GM19240 (cell line): ENCODE results near the gene PIAS1.
"Not testable (repeated sequence)": the region's sequence is repeated elsewhere in the genome, so short reads cannot be mapped to it uniquely, and the experiment has no call there.

Experiments
- DNase-seq: peaks from one replicate; pipeline ENCODE4 v3.0.0; 2011; ENCODE audit warnings: low spot score; ENCODE audit not compliant: insufficient read length

Gene PIAS1

DNA sequence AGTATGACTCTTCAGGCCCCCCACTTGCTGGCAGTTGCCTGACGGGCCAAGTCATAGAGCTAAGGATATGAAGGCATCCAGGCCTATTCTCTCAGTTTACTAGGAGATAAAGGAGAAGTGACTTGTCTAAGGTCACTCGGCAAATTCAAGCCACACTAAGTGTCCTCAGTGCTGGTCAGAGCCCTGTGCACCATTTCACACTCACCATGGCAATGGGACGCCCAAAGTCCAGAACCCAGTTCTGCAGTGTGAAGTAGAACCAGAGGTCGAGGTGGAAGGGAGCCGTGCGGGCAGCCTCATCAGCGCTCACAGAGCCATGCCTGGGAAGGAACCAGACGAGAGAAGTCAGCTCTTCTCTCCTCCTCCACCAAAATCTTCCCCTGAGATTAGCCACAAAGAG lies 164.2 kb downstream of the PIAS1 start:
- no peak for DNase-seq

DNA sequence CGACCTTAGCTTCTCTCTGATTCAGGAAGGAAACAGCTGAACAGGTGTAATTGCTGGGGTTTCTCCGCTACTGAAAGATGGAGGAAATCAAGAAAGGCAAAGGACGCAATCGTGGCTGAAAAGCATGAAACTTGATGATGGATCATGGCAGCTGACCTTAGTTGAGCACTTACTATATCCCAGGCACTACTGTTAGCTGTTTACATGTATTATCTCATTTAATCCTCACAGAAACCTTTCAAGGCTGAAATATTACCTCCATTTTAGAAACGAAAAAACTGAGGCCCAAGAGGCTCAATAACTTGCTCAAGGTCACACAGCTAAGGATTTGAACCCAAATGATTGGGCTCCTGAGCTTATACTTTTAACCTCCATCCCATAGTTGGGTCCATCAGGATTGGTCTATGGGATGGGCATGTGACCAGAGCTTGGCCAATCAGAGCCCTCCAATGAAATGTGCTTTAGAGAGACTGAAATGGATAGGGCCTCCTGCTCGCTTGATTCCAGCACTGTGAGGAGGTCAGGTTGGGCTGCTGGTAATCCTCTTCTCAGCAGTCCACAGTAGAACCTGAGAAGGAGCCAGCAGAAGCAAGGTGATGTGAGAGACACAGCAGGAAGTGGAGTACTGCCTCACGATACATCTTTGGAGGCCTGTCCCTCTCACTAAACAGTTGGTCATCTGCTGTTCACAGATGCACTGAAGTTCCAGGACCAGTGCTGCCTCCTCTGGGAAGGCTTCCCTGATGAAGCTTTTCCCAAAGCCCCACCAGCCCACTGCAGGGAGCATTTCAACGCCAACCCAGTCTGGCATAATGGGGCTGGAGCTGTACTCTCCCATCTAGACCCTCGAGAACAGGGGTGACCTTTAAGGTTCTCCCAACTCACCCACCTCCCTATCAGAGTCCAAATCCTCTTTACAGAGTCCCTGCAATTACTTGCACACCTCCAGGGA lies 165.0 kb downstream of the PIAS1 start:
- no peak for DNase-seq

- DNase-seq: no peak
Measured at GRCh38 chr15:68220489-68220888, 166.4 kb downstream of the PIAS1 start.

DNA sequence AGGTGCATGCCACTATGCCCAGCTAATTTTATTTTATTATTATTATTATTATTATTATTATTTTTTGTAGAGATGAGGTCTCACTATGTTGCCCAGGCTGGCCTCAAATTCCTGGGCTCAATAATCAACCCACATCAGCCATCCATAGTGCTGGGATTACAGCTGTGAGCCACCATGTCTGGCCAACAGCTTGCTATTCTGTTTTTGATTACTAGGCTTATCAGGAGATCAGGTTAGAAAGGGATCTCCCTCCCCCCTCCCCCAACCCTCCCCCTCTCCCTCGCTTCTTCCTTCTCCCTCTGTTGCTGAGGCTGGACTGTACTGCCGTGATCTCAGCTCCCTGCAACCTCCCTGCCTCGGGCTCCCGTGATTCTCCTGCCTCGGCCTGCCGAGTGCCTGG lies 166.9 kb downstream of the PIAS1 start:
- DNase-seq: no peak

GRCh38 chr15:68221530-68222431 lies 167.7 kb downstream of the PIAS1 start:
- DNase-seq: not testable (repeated sequence)

- DNase-seq: not testable (repeated sequence)
Measured at GRCh38 chr15:68222432-68222743, 168.3 kb downstream of the PIAS1 start.

DNA sequence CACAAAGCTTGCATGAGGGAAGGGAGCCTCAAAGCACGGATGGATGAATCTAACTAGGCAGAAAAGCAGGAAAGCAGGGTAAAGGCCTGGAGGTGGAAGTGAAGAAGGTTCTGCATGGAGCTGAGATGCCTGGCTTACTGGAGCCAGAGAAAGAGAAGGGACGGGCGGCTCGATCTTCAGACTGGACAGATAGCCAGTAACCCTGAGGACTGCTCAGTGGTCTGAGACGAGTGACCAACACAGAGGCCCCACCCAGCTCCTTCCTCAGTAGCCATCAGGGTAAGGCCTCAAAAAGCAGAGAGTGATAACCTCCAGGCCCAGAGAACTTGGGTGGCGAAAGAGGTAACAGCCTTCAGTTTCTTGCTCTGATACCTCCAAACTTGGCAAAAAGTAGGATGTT lies 169.1 kb downstream of the PIAS1 start:
- DNase-seq: no peak

DNA sequence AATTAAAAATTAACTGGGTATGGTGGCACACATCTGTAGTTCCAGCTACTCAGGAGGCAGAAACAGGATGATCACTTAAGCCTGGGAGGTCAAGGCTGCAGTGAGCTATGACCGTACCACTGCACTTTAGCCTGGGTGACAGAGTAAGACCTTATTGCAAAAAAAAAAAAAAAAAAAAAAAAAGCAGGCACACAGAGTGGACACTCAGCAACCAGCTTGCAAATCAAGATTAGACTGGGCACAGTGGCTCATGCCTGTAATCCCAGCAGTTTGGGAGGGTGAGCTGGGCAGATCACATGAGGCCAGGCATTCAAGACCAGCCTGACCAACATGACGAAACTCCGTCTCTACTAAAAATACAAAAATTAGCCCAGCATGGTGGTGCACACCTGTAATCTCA lies 170.0 kb downstream of the PIAS1 start:
- no peak for DNase-seq

GRCh38 chr15:68224546-68225250 lies 170.6 kb downstream of the PIAS1 start:
- no peak for DNase-seq

DNA sequence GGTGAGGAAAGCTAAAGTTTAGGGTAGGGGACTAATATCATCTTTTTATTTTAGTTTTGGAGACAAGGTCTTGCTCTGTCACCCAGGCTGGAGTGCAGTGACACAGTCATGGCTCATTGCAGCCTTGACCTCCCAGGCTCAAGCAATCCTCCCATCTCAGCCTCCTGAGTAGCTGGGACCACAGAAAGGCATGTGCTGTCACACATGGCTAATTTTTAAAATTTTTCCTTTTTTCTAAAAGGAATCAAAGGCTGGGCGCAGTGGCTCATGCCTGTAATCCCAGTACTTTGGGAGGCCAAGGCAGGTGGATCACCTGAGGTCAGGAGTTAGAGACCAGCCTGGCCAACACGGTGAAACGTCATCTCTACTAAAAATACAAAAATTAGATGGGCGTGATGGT lies 171.3 kb downstream of the PIAS1 start:
- not testable (repeated sequence) for DNase-seq

- no peak for DNase-seq
Measured at GRCh38 chr15:68227643-68228142, 173.6 kb downstream of the PIAS1 start.

GRCh38 chr15:68228143-68228970 lies 174.2 kb downstream of the PIAS1 start:
- no peak for DNase-seq

- DNase-seq: no peak
Measured at GRCh38 chr15:68228971-68229385, 174.9 kb downstream of the PIAS1 start.

DNA sequence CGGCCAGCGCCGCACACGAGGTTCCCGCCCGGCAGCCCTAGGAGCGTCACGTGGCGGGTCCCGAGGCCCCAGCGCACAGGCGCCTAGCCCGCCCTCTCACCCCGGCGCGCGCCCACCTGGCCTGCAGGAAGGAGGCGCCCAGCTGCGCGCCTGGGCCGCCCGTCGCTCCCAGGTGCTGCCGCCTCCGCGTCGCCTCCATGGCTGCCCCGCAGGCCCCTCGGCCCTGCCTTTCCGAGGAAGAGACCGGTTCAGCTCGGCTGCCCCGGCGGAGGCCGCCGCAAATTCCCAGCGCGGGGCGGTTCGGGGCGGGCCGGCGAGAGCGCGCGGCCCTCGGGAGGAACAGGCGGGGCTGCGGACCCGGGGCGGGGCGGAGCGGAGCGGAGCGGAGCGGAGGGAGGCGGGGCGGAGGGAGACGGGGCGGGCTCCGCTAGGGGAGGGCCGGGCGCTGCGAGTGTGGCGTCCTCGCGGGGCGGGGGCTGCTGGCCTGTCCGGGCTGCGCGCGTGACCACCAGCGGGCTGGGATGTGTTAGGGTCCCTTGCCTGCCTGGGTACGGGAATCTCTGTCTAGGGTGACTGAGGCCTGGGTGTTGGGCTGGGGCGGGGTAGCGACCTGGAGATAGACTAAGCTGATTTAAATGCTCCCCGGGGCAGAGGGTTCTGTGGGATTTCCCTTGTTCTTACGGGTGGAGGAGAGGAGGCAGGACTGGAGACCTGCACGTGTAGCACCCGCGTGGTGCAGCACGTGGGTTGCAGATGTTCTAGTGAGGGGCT lies 175.5 kb downstream of the PIAS1 start, which contains the start of gene CLN6:
Gene CLN6 (minus strand): TSS at position 343 of the 771 bp plus-strand sequence. CDS start 144 bp downstream, at position 199.
- DNase-seq: peak; percentile 78

DNA sequence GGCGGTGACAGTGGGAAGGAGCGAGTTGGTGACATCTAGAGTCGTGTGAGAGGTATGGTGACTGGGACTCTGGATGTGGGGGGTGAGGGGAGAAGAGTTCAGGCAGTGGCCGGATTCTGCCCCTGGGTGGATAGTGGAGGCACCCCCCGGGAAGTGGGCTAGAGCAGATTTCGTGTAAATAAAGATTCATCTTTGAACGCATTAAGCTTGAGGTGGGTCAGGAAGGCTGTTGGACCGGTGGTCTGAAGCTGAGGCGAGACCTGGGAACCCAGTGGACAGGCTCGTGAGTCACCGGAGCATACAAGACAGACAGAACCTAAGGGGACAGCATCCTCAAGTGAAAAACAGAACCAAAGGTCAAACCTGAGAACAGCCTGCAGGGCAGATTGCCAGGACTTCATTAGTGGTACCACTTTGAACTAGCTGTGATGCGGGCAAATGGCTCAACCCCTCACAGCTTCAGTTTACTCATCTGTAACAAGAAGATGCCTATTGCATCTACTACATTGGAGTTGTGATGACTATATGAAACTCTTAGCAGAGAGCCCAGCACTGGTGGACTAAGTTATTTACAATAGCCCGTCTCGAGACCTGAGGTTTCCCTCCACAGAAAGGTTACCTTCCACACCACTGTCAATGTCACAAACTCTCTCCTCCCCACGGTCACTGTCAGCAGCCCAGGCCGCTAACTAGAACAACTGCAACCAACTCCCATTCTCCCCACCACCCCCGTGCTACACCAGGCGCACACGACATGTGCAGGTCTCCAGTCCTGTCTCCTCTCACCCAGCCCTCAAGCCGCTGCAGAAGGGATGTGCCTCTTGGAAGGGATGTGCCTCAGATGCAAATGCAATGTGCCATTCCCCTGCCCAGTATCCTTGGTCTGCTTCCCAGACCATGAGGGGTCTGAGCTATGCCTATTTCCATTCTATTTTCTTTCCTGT lies 176.3 kb downstream of the PIAS1 start:
- no peak for DNase-seq

GRCh38 chr15:68231102-68231818 lies 177.1 kb downstream of the PIAS1 start:
- no peak for DNase-seq

DNA sequence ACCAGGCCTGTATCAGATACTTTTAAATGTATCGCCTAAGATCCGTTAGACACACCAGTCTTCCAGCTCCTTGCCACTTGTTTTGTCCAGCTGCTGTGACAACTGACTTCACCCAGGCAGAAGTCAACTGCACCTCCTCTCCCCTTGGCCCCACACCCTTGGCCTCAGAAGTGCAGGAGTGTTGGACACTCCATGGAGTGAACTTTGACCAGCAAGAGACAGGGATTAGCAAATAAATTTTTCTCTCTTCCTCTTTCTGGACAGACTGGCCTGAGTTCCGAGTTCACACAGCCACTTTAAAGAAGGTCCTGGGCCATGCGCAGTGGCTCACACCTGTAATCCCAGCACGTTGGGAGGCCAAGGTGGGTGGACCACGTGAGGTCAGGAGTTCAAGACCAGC lies 178.3 kb downstream of the PIAS1 start:
- DNase-seq: no peak

DNA sequence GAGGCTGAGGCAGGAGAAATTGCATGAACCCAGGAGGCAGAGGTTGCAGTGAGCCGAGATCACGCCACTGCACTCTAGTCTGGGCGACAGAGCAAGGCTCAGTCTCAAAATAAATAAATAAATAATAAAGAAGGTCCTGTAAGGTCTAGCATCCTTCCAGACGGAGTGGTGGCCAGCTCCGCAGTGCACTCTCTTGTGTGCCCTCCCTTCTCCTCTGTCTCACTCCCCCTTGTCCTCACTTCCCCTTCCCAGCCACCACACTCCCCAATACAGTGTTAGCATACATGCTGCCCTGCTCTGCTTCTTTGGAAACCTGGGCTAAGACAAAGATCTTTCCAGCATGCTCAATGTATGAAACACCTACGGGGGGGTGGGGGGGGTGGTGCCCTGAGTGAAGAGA lies 178.8 kb downstream of the PIAS1 start:
- DNase-seq: no peak
